GM19351 (cell line): Measurements from ENCODE around the gene GPR33.
"Not testable (repeated sequence)": the region's sequence is repeated elsewhere in the genome, so short reads cannot be mapped to it uniquely, and the experiment has no call there.

Experiments
- ATAC-seq: cut with Tn5 transposase; IDR thresholded peaks from one replicate; pipeline ENCODE4 v1.9.1; 2021; ENCODE audit warnings: mild to moderate bottlenecking, moderate library complexity; ENCODE audit not compliant: unreplicated experiment

The GPR33 gene

GRCh38 chr14:31462450-31462849 lies 25.4 kb downstream of the GPR33 start:
- not testable (repeated sequence) for ATAC-seq

GRCh38 chr14:31461545-31461944 lies 26.3 kb downstream of the GPR33 start:
- no peak for ATAC-seq

GRCh38 chr14:31457665-31458659 lies 29.9 kb downstream of the GPR33 start:
- ATAC-seq, result no peak

- ATAC-seq, result peak; percentile 96
These were observed 30.8 kb downstream of the GPR33 start, which contains the start of gene DTD2 for GRCh38 chr14:31456841-31457664. Gene DTD2 (minus strand): TSS chr14:31457506. CDS start chr14:31457393, 113 bp downstream.

GRCh38 chr14:31449971-31450610 lies 37.7 kb downstream of the GPR33 start:
- ATAC-seq, result peak; percentile 54

GRCh38 chr14:31449136-31449535 lies 38.7 kb downstream of the GPR33 start:
- ATAC-seq, result no peak

GRCh38 chr14:31445703-31446102 lies 42.1 kb downstream of the GPR33 start:
- no peak for ATAC-seq

- ATAC-seq, result no peak
These were observed 45.6 kb downstream of the GPR33 start for GRCh38 chr14:31442284-31442683.

GRCh38 chr14:31441273-31442111 lies 46.3 kb downstream of the GPR33 start:
- ATAC-seq, result no peak

- no peak for ATAC-seq
These were observed 47.6 kb downstream of the GPR33 start for GRCh38 chr14:31440280-31440679.

- ATAC-seq, result no peak
These were observed 48.3 kb downstream of the GPR33 start for GRCh38 chr14:31439561-31439960.

GRCh38 chr14:31437045-31437691 lies 50.7 kb downstream of the GPR33 start:
- ATAC-seq, result not testable (repeated sequence)

- ATAC-seq, result no peak
These were observed 52.6 kb downstream of the GPR33 start for GRCh38 chr14:31435276-31435675.
